GM18909 (cell line): Measurements from ENCODE around the gene PRDM15.

ENCODE experiments used
- ATAC-seq: cut with Tn5 transposase; IDR thresholded peaks from one replicate; pipeline ENCODE4 v1.9.1; 2021; ENCODE audit warnings: mild to moderate bottlenecking; ENCODE audit not compliant: unreplicated experiment, poor library complexity

Gene PRDM15

GRCh38 chr21:41846033-41846317, 33.2 kb downstream of the PRDM15 start:
- ATAC-seq: no peak

GRCh38 chr21:41845310-41846032, 33.7 kb downstream of the PRDM15 start:
- ATAC-seq: no peak

GRCh38 chr21:41843584-41843983, 35.6 kb downstream of the PRDM15 start:
- no peak for ATAC-seq

GRCh38 chr21:41840880-41841279, 38.3 kb downstream of the PRDM15 start:
- no peak for ATAC-seq

- no peak for ATAC-seq
Observed at GRCh38 chr21:41839387-41840000, 39.6 kb downstream of the PRDM15 start.

- no peak for ATAC-seq
Observed at GRCh38 chr21:41837756-41838297, 41.3 kb downstream of the PRDM15 start.

- no peak for ATAC-seq
Observed at GRCh38 chr21:41836166-41837015, 42.8 kb downstream of the PRDM15 start.

- no peak for ATAC-seq
Observed at GRCh38 chr21:41835711-41836154, 43.4 kb downstream of the PRDM15 start.

GRCh38 chr21:41834926-41835663, 44.0 kb downstream of the PRDM15 start:
- no peak for ATAC-seq

- ATAC-seq: no peak
Observed at GRCh38 chr21:41834252-41834925, 44.8 kb downstream of the PRDM15 start.

- peak; percentile 70 for ATAC-seq
Observed at GRCh38 chr21:41833497-41834115, 45.5 kb downstream of the PRDM15 start.

- ATAC-seq: peak; percentile 44
Observed at GRCh38 chr21:41832596-41833496, 46.3 kb downstream of the PRDM15 start.

GRCh38 chr21:41831866-41832595, 47.1 kb downstream of the PRDM15 start:
- ATAC-seq: no peak

GRCh38 chr21:41831453-41831831, 47.7 kb downstream of the PRDM15 start:
- ATAC-seq: no peak

GRCh38 chr21:41830764-41831452, 48.2 kb downstream of the PRDM15 start:
- no peak for ATAC-seq

- no peak for ATAC-seq
Observed at GRCh38 chr21:41830145-41830707, 48.9 kb downstream of the PRDM15 start.

GRCh38 chr21:41828884-41829360, 50.2 kb downstream of the PRDM15 start:
- ATAC-seq: no peak
